DMS153 treated with DMSO at 0.1 percent for 48 hours (cell line): Measurements from ENCODE around the gene GET3.
A peak's percentile ranks its signal among the peaks of the same experiment; 100 is the strongest.

Source experiments
- DNase-seq: peaks from one replicate; lab custom pipeline; 2025; ENCODE audit not compliant: unreplicated experiment; lab: John Stamatoyannopoulos, UW

GET3 gene

GRCh38 chr19:12750851-12751250, 13.6 kb downstream of the GET3 start:
- DNase-seq, result no peak

GRCh38 chr19:12751635-12752034, 14.3 kb downstream of the GET3 start, which contains the start of gene BEST2:
Gene BEST2, plus strand, starts transcription at chr19:12751791. Its CDS starts 802 bp downstream, at chr19:12752593.
- no peak for DNase-seq

- DNase-seq, result no peak
These were observed 14.9 kb downstream of the GET3 start for GRCh38 chr19:12752056-12752781.

- no peak for DNase-seq
These were observed 17.3 kb downstream of the GET3 start for GRCh38 chr19:12754465-12755196.

DNA sequence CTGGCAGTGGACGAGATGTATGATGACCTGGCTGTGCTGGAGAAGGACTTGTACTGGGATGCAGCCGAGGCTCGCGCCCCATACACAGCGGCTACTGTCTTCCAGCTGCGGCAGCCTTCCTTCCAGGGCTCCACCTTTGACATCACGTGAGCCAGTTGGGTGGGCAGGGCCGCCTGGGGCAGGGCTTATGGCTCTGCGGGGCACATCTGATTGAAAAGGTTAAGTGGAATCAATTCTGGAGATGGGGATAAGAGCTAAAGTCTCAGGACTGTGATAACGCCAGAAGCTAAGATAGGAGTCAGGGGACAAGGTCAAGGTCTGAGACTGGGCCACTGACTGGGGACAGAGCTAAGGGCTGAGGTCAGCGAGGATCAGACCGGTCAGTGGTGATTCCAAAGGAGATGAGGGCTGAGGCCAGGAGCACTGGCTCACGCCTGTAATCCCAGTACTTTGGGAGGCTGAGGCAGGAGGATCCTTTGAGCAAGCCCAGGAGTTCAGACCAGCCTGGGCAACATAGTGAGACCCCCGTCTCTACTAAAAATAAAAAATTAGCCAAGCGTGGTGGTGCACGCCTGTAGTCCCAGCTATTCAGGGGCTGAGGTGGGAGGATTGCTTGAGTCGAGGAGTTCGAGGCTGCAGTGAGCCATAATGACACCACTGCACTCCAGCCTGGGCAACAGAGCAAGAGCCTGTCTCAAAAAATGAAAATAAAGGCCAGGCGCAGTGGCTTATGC, 19.0 kb downstream of the GET3 start:
- DNase-seq, result no peak

- peak; percentile 6 for DNase-seq
These were observed 20.4 kb downstream of the GET3 start for GRCh38 chr19:12757544-12758274.

- no peak for DNase-seq
These were observed 22.4 kb downstream of the GET3 start for GRCh38 chr19:12759686-12760085.

GRCh38 chr19:12763100-12763499, 25.8 kb downstream of the GET3 start:
- no peak for DNase-seq

GRCh38 chr19:12764698-12765097, 27.4 kb downstream of the GET3 start:
- DNase-seq, result no peak

DNA sequence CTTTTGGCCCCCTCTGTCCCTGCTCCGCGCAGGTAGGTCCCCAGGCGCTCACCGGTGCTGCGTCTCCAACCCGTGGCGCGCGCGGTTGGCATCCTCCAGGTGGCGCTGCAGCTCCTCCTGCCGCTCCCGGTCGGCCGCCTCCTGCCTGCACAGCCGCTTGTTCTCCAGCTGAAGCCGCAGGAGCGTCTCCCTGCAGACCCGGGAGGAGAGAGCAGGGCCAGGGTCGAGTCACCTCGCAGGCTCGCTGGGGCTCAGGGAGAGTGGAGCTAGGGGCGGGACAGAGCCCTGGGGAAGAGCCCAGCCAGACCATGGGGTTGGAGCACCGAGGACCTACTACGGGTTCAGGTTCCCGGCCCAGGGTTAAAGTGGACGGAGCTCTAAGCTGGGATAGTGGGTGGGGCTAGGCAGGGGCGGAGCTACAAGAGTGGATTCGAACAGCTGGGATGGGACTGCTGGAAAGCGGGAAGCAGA, 28.8 kb downstream of the GET3 start:
- DNase-seq, result peak; percentile 81

DNA sequence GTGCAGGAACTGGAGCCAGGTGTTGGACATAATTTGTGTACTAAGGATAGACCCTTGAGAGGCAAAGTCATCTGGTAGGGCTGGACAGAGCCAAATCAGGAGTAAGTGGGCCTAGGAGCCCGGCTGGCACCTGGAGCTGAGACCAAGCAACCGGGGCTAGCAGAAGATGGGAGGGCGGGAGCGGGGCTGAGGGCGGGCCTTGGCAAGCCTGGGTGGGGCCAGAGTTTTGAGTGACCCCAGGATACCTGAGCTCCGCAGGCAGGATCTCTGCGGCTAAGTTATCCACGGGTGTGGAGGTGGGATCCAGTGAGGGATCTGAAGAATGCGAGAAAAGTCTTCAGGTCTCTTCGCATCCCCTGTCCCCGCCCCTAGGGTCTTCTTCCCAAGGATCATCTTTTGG, 29.9 kb downstream of the GET3 start:
- no peak for DNase-seq

DNA sequence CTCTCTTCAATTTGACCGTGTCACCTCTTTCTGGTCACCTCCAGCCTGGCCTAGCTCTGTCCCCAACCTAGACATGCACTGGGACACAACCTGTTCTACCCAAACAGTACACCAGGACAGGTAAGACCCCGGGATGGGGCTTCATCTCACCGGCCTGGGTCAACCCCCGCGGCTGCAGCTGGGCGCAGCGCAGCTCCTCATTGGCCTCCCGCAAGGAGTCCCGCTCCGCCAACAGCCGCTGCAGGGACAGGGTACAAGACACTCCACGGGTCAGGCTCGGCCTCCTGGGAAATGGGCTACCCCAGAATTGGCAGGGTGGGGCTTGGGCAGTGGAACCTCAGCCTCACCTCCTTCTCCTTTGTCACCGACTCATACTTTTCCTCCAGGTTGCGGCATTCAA, 30.4 kb downstream of the GET3 start:
- no peak for DNase-seq

DNA sequence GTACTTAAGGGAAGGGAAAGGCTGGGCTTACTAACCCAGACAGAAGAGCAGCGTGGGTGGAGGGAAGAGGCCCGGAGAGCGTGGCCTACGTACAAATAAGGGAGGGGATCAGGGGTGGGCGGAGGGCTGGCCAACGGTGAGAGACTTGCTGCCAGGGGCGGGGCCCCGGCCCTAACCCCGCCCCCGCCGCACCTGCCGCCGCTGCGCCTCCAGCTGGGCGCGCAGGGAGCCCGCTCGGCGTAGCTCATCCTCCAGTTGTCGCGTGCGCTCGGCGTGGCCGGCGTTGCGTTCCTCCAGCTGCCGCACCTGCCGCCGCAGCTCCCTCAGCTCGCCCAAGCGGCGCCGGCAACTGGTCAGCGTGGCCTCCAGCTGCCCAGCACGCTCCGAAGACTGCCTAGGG, 32.4 kb downstream of the GET3 start:
- peak; percentile 29 for DNase-seq

GRCh38 chr19:12770922-12771321, 33.6 kb downstream of the GET3 start:
- no peak for DNase-seq

GRCh38 chr19:12772323-12772722, 35.0 kb downstream of the GET3 start:
- DNase-seq, result no peak

DNA sequence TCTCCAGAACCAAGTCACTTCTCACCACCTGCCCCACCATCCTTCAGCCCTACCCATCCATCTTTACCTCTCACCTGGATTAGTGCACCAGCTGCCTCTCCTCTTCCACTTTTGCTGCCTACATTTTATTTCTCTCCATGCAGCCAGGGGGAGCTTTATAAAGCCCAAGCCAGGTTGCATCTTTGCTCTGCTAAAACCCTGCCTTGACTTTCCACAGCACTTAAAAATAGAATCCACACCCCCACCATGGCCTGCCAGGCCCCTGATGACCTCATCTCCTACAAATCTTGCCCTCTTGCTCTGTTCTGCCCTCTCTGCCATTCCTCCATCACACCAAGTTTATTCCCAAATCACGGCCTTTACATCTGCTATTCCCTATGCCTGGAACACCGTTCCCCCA, 36.3 kb downstream of the GET3 start:
- no peak for DNase-seq

DNA sequence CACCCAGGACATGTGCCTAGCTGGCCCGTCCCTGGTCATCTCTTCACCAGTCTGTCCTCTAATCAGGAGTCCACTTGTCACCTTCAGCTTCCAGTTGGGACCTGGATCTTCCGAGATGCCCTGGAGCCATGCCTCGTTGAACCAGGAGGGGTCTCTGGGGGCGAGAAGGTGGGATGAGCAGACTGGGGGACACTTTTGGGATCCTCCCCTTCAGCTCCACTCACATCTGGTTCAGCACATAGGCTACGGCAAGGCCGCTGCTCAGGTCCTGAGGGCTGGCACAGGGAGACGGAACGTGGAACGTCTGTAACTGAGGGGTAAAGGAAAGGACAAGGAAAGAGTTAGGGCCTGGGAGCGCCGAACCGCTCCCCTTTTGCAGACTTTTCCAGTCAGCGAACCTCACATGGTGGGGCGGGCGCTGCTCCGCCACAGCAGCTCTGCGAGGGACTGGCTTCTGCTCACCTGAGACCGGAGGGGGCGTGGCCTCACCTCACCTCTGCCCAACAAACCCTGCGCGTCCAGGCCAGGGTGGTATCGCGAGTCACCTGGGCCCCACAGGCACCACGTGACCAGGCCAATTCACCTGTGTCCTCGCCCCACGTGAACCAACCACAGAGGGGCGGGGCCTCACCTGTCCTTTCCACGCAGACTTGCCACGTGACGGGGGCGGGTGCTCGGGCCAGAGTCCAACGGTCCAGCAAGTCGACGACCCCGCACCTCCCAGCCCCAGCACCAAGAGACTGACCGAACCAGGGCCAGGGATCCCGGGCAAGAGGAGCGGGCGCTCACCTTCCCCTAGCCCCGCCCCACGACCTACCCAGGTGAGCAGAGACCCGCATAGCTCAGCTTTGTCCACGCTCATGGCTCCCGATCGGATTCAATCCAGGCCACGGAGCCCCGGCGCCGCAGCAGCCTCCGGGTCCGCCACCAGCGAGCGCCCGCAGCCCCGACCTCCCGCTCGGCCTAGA, 37.6 kb downstream of the GET3 start, which contains the start of gene HOOK2:
HOOK2 (minus strand) TSS at position 965 of the 968 bp plus-strand sequence; CDS start at position 862, 103 bp downstream.
- peak; percentile 86 for DNase-seq

DNA sequence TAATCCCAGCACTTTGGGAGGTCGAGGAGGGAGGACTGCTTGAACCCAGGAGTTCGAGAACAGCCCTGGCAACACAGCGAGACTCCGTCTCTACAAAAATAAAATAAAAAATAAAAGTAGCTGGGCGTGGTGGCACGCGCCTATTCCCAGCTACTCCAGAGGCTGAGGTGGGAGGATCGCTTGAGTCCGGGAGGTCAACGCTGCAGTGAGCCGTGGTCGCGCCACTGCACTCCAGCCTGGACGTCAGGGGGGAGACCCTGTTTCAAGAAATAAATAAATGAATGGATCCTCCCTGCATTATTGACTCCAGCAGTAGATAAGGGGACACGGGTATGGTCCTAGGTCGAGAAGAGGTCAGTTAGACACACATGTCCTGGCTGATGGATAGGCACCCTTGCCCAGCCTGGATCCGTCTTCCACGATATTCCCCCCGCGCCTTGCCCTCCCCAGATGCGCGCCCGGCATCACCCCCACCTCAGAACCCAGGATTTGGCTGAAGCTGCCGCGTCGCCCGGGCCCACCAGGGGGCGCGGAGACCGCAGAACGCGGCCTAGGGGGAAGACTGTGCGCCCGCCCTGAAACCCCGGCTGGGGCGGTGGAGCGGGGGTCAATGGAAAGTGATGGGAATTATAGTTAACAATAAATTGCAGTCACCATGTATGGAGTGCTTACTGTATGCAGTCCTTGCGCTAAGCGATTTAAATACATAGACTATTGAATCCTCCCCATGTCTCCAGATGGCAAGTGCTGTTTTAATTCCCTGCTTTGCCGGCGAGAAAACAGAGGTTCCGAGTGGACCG, 40.1 kb downstream of the GET3 start:
- peak; percentile 68 for DNase-seq
